Measurements from ENCODE around the gene ARF6.
"Not testable (repeated sequence)": the region's sequence is repeated elsewhere in the genome, so short reads cannot be mapped to it uniquely, and the experiment has no call there.

The ARF6 gene

DNA sequence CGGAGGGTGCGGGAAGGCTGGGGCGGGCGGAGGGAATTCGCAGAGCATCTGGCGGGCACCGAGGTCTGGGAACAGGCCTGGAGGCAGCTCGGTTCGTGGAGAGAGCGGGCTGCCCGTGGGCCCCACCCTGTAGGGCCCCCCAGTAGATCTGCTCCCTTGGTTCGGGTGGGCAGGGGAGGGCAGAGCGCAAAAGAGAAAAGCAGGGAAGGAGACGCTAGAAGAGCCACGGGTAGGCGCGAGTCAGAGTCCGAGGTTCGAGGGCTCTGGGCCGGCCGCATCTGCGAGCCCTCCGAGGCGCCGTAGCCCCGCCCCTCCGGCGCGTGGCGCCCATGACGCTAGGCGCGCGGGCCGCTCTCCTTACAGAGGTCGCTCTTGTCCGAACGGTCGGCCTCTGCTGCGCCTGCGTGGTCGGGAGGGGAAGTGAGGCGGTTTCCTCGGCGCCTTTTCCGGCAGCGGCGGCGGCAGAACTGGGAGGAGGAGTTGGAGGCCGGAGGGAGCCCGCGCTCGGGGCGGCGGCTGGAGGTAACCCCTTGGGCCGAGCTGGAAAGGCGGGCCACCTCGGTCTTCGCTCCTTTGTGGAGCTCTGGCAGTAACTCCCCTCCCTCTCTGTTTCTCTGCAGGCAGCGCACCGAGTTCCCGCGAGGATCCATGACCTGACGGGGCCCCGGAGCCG, at the start of gene ARF6:
TSS of gene ARF6 (plus strand) at position 447 of the 673 bp plus-strand sequence. CDS start 655 bp downstream, outside the sequence.
- DNase-seq (ENCODE audit: low read depth) = peak; percentile 94

DNA sequence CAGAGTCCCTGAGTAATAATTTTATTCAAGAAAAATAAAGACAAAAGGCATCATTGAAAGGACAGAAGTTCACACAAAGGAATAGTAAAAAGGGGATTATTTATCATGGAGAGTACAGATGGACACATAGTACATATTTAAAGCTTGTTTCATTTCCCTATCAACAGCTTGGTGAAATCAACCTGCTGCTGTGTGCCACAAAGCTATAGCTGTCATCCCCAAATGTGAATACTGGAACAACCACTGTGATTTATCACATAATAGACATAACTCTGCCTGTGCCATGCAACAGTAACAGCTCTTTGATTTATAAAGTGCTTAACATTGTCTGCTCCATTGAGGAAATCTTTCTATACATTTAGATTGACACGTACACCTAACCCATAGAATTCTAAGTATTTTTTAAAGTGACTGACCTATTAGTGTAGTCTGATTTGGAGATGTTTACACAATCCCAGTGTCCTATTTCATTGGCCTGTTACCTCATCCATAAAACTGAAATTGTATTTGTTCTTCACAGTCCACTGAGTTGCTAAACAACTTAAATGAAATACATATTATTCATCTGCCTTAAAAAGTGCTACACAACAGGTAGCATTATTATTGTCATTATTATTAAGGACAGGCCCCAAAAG, 43.6 kb upstream of the ARF6 start:
- DNase-seq (ENCODE audit: low read depth) = no peak

DNA sequence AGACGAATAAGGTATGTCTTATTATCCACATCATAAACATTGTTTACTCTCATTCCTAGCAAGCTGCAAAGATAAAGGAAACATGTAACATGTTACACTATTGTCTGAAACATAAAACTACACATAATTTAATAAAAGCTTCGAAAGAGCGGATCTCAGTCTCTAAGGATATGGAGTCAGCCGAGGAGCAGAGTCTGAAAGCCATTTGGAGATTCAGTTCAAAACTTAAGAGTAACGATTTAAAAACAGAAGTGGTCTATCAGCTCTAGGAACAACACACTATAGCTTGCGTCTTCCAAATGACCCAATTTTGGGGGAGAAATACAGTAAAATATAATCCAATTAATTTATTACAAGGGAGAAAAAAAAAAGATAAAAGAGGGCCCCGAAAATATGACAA, 41.1 kb upstream of the ARF6 start:
- no peak for DNase-seq (ENCODE audit: low read depth)

DNA sequence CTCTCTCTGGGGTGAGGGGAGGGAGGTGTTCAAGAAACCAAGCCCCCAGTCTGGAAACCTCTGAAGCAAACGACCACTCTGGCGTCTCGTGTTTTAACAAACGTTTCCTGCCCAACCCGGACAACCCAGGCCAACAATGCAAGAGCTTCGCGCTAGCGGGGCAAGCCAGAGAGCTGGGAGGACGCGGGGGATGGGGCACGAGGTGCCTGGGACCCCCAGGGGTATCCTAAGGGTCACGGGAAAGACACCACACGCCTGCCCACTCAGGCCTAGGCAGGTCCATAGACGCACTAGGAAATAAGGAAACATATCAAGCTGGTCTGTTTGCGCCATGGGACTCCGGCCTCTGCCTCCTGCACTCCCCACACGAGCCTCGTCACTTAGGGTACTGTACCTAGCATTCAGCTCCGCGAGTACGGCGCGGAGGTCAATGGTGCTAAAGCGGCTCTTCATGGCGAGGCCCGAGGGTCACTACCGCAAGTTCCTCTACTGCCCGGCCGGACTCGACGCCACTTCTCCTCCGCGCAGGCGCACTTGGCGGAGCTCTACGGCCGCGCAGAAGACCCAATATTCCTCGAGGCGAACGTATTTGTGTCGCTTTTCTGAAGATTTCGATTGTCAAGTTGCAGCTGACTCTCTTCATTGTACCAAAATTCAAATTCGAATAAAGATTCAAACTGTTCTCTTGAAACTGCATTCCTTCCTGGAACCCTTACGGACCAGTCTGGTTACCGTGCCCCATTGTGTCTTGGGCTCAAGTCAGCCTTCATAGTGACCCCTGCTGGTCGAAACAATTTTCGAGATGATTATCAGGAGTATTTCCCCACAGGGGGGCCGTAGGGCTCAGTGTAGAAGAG, 40.4 kb upstream of the ARF6 start, which contains the start of gene NEMF:
TSS of gene NEMF (minus strand) at position 488 of the 857 bp plus-strand sequence. CDS start at position 453, 35 bp downstream.
- peak; percentile 74 for DNase-seq (ENCODE audit: low read depth)

DNA sequence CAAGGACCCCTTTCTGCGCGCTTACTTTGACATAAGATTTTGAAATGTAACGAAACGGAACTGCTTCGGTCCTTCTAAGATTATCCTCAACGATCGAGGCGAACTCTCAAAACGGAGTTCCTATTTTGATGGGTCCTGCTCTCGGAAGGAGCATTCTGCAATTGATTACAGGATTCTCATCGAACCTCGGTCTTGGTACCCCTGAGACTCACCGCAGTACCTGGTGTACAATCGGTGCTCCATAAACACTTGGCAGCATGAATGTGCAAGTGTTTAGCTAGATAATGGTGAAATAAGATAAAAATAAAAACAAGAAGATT, 39.8 kb upstream of the ARF6 start:
- no peak for DNase-seq (ENCODE audit: low read depth)

DNA sequence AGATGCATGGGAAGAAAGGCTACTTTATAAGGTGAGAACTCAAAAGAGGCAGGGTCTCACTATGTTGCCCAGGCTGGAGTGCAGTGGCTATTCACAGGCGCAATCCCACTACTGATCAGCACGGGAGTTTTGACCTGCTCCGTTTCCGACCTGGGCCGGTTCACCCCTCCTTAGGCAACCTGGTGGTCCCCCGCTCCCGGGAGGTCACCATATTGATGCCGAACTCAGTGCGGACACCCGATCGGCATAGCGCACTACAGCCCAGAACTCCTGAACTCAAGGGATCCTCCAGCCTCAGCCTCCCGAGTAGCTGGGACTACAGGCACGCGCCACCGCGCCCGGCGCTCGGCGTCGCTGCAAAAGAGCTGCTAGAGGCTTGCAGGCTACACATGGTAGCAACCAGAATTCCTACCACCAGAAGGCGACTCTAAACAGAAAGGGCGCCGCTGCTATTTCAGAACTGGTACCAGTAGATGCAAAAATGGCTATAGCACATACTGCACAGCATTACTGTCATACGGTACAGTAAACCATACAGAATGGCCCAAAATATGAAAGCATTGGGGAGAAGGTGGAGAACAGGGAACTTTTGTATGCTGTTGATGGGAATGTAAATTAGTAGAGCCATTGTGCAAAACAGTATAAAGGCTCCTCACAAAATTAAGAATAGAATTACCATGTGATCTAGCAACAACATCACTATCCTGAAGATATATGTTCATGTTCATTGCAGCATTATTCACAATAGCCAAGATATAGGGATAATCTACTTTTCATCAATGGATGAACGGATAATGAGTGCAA, 39.1 kb upstream of the ARF6 start:
- peak; percentile 70 for DNase-seq (ENCODE audit: low read depth)

DNA sequence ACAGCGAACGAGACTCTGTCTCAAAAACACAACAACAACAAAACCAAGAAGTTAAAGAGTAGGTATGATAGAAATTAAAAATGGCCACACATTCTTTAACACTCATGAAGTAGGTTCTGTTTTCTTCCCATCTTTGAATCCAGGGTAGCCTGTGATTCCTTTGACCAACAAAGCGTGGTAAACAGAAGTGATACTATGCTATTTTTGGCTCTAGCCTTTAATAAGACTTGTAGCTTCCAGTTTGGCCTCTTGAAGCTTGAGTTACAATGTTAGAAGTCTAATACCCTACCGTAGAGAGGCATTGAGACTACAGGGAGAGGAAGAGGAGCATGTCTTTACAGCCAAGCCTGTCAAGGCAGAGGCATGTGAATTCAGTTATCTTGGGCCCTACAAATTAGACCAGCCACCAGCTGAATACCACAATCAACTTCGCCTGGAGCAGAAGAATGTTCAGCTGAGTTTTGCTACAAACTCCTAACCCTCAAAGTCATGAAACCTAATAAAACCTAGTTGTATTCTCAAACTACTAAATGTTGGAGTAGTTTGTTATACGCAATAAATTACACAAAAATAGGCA, 35.4 kb upstream of the ARF6 start:
- no peak for DNase-seq (ENCODE audit: low read depth)

DNA sequence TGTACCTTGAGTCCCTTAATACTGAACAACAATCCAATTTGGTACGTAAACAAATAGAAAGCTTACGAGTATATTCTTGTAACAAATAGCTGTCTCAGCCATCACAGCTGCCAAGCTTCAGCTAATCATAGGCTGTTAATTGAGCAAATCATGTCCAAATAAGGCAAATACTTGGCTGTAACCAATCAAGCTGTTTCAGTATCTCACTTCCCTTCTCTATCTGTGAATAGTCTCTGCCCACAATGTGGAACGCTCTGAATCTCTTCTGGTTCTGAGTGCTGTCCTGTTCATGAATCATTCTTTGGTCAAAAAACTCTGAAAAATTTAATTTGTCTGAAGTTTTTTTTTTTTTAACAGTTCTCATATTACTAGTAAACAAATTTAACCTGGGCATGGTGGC, 34.5 kb upstream of the ARF6 start:
- no peak for DNase-seq (ENCODE audit: low read depth)

DNA sequence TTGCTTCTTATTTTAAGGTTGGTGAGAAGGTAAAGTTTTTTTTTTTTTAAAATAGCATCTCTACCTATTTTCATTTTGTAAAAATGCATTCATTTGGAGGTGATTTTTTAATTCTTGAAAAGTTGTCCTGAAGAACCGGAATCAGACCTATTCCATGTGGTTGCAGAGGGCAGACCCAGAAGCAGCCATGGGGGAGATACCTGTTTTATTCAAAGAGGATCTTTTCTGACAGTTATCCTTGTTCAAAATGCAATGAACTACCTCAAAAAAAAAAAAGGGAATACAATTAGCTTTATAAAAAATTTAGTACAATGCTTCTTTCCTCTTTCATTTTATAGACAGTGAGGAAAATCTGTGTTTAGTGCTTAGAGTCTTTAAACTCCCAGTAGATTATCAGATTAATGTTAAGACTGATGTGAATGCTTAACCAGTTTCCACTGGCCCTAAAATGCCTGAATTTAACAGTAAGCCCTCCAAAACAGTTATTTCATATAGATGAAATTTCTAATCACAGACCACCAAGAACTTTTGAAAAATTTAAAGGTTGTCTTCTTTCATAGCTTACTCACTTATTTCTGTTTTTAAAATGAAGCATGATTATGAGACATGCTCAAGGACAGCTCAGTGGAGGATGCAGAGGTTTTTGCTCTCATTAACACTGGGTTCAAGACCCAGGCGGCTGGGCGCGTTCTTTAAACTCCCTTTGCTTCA, 31.7 kb upstream of the ARF6 start:
- DNase-seq (ENCODE audit: low read depth) = no peak

DNA sequence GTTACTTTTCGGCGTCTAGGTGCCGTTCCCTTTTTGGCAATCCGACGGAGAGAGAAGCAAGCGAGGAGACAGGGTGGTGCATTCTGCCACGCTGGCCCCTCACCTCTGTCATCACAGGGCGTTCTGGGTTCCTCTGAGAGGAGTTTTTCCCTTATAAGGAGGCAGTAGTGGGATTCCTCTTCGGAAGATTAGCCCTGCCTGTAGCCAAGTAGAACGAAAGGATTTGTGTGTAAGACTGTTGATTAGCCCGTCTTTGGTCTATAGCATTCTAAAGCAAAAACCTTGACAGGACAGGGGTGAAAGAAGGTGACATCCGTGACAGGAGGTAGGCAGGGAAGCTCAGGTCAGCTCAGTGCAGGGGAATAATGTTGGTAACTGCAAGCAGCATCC, 31.2 kb upstream of the ARF6 start:
- DNase-seq (ENCODE audit: low read depth) = peak; percentile 86

DNA sequence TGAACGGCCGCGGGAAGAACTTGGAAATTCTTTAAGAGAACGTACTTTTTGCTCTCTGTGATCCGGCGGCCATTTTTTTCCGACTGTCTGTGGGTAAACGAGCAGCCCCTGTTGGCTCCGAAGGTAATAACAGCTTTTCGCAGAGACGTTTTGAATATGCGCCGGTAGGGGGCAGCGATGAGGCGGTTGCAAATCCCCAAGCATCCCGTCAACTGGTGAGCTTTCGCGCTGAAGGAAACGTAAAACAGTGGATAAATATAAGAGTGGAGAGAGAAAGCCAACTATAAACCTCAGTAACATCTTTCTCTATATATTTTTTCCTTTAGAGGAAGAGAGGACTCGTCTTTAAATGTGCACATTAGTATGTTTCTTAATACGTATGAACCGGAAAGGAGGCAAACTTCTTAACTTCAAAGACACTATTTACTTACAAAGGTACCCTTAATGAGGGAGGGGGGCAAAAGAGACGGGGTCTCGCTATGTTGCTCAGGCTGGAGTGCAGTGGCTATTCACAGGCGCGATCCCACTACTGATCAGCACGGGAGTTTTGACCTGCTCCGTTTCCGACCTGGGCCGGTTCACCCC, 30.7 kb upstream of the ARF6 start:
- peak; percentile 86 for DNase-seq (ENCODE audit: low read depth)

DNA sequence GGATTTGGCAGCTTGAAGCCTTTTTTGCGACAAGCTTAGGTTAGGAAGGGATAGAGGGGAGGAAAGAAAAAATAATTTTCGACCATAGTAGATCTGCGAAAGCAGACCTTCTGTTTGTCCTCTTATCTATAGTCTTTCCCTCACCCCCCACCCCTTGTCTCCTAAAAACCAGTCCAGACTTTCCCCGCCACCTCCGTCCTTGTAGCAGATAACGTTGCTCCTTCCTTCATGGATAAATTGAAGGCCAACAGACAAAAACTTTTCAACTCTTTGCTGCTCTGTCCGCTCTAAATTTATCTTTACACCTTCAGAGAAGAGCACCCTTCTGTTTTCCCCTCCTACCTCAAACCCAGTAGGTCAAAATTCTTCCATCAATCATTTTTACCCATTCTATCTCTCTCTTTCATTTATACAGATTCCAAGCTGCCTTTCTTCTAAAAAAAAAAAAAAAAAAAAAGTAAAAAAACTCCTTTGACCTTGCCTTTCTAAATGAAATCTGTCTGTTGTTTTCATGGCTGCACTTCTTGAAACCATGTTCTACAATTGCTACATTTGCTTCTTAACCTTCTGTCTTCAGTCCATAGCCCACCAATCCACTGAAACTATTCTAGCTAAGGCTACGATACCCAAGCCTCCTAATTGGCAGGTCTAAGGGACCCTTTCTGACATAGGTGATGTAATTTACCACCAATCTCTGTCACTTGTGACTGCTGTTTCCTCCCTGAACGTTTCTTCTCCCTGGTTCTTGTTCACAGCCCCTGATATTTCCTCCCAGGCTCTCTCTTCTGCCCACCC, 29.2 kb upstream of the ARF6 start:
- no peak for DNase-seq (ENCODE audit: low read depth)

DNA sequence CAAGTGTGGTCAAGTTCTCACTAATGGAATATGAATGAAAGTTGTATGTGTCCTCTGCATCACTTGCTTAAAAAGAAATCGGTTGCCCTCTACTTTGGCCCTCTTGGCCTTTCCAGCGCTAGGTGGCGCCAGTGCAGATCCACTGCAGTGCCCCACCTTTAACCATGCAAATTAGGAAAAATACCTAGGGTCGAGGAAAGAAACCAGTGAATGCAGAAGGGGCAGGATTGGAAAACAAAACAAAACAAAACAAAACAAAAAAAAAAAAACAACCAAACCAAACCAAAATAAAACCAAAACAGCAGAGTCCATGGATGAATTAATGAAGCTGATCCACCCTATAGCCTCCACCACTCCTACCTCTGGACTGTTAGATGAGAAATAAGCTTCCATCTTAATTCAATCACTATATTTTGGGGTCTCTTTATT, 27.4 kb upstream of the ARF6 start:
- peak; percentile 38 for DNase-seq (ENCODE audit: low read depth)

DNA sequence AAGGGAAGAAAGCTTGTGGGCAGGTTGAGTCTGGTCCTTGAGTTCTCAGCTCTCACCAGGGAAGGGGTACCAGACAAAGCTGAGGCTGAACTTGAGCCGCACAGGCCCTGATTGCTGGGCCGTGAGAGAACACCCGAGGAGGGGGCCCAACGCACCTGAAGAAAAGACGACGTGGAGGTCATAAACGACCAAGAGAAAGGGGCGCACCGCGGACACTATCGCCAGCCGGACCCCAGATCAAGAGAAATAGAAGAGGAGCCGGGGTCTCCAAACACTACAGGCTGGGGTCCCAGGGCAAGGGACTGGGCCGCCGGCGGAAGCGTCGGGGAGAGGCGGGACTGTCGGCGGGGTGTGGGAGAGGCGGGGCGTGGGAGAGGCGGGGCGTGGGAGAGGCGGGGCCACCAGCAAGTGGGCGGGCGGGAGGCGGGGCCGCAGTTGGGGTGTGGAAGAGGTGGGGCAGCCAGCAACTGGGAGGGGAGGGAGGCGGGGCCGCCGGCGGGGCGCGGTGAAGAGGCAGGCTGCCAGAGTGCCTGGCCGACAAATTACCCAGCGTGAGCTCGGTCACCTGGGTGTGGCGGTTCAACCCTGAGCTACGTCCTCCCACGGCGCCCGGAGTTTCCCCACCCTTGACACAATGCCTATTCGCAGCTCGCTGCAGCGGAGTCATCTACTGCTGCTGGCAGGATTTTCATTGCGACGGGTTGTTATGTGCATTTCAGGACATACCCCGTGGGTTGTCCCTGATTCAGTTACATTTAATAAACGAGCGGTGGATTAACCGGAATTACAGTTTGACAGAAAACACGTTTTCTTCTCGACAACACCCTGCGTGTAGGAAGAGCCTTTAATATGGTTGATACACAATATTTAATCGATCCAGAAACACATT, 24.8 kb upstream of the ARF6 start:
- peak; percentile 95 for DNase-seq (ENCODE audit: low read depth)

DNA sequence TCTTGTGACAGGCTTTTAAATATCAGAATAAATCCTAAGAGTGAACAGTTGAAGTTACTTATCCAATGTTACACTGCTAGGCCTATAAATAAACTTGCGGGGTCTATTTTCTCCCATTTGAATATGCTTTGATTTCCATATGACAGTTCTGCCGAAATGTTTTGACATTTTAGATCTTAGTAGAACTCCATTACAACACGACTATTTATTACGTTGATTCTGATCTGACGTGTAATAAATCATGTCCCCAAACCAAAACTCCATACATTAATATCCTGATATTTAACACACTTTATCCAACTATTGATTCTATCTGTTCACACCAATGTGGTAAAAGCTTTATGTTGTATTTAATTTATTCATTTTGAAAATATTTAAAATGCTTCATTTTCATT, 24.2 kb upstream of the ARF6 start:
- DNase-seq (ENCODE audit: low read depth) = no peak

DNA sequence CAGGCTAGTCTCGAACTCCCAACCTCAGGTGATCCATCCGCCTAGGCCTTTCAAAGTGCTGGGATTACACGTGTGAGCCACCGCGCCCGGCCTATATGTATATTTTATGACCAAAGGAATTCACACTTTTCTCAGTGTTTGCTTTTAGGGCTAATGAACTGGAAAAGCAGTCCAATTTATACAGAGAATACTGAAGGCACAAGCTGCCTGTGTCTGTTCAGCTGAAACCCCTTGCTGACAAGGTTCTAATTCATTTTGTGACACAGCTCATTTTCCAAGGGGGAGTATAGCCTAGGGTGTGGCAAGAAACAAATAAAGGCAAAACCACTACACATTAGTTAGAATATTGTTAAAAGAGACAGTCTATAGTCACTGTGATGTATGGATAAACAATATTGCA, 22.0 kb upstream of the ARF6 start:
- no peak for DNase-seq (ENCODE audit: low read depth)

DNA sequence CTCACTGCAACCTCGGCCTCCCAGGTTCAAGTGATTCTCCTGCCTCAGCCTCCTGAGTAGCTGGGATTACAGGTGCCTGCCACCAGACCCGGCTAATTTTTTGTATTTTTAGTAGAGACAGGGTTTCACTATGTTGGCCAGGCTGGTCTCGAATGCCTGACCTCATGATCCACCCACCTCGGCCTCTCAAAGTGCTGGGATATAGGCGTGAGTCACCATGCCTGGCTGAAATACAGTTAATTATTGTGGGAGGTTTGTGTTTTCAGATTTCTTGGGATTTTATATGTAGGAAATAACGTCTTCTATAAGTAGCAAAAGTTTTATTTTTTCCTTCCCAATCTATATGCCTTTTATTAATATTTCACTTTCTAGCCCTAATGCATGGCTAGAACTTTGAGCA, 19.3 kb upstream of the ARF6 start:
- not testable (repeated sequence) for DNase-seq (ENCODE audit: low read depth)

DNA sequence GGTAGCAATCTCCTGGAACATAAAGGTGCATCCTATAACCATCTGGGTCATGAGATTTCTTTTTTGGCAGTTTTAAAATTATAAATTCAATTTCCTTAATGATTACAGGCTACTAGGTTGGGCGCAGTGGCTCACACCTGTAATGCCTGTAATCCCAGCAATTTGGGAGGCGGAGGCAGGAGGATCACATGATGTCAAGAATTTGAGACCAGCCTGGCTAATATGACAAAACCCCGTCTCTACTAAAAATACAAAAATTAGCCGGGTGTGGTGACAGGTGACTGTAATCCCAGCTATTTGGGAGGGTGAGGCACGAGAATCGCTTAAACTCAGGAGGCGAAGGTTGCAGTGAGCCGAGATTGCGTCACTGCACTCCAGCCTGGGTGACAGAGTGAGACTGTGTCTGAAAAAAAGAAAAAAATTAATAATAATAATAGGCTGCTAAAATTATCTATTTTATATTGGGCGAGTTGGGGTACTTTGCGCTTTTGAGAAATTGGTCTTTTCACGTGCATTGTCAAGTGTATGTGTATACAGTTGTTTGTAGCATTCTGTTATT, 17.2 kb upstream of the ARF6 start:
- DNase-seq (ENCODE audit: low read depth) = no peak

All from fibroblast of the conjunctiva (primary cell).